GM18858 (cell line): Measurements from ENCODE around the gene ACP3.
"Not testable (repeated sequence)": the region's sequence is repeated elsewhere in the genome, so short reads cannot be mapped to it uniquely, and the experiment has no call there.

Experiments used
- ATAC-seq: cut with Tn5 transposase; IDR thresholded peaks from one replicate; pipeline ENCODE4 v1.9.1; 2021; ENCODE audit not compliant: unreplicated experiment

Gene ACP3

GRCh38 chr3:132356568-132356967 lies 39.4 kb downstream of the ACP3 start:
- no peak for ATAC-seq

- no peak for ATAC-seq
Measured at GRCh38 chr3:132360717-132361116, 43.5 kb downstream of the ACP3 start.

GRCh38 chr3:132362329-132362728 lies 45.1 kb downstream of the ACP3 start:
- ATAC-seq, result no peak

- ATAC-seq, result no peak
Measured at GRCh38 chr3:132368515-132368914, 51.3 kb downstream of the ACP3 start.

GRCh38 chr3:132368962-132369361 lies 51.8 kb downstream of the ACP3 start:
- no peak for ATAC-seq

- not testable (repeated sequence) for ATAC-seq
Measured at GRCh38 chr3:132376945-132377354, 59.7 kb downstream of the ACP3 start.

GRCh38 chr3:132378048-132378762 lies 61.0 kb downstream of the ACP3 start:
- no peak for ATAC-seq

- ATAC-seq, result no peak
Measured at GRCh38 chr3:132378846-132379245, 61.6 kb downstream of the ACP3 start.

- no peak for ATAC-seq
Measured at GRCh38 chr3:132380920-132381319, 63.7 kb downstream of the ACP3 start.

- ATAC-seq, result no peak
Measured at GRCh38 chr3:132381348-132381944, 64.2 kb downstream of the ACP3 start.

- no peak for ATAC-seq
Measured at GRCh38 chr3:132382267-132382666, 65.1 kb downstream of the ACP3 start.

GRCh38 chr3:132382688-132383194 lies 65.5 kb downstream of the ACP3 start:
- no peak for ATAC-seq

GRCh38 chr3:132386259-132386658 lies 69.1 kb downstream of the ACP3 start:
- no peak for ATAC-seq

GRCh38 chr3:132392675-132393074 lies 75.5 kb downstream of the ACP3 start:
- ATAC-seq, result peak; percentile 46

- no peak for ATAC-seq
Measured at GRCh38 chr3:132394320-132394719, 77.1 kb downstream of the ACP3 start.

- no peak for ATAC-seq
Measured at GRCh38 chr3:132395126-132395525, 77.9 kb downstream of the ACP3 start.

GRCh38 chr3:132396255-132396654 lies 79.0 kb downstream of the ACP3 start:
- ATAC-seq, result no peak

- ATAC-seq, result not testable (repeated sequence)
Measured at GRCh38 chr3:132396776-132397175, 79.6 kb downstream of the ACP3 start.

GRCh38 chr3:132399054-132399929 lies 82.1 kb downstream of the ACP3 start:
- no peak for ATAC-seq

GRCh38 chr3:132401255-132401654 lies 84.0 kb downstream of the ACP3 start:
- no peak for ATAC-seq

- no peak for ATAC-seq
Measured at GRCh38 chr3:132404276-132404675, 87.1 kb downstream of the ACP3 start.

GRCh38 chr3:132405188-132405587 lies 88.0 kb downstream of the ACP3 start:
- no peak for ATAC-seq
